ENCODE data around the gene LEKR1. TPM values are rescaled to one million over a fixed set of nuclear protein-coding genes. Genes with fewer than 3 reads are reported as not detected.

Gene LEKR1
- total RNA-seq, 1 donor = 0.81 TPM

GRCh38 chr3:156919818-156920217, 93.7 kb downstream of the LEKR1 start:
- TF ChIP-seq CTCF (IDR thresholded peaks at IDR 0.05; ENCODE audit: insufficient read depth, low read length) = no peak
- H3K4me3 ChIP-seq (ENCODE audit: low read depth, low read length) = no peak overlapping the region
- no peak for DNase-seq (ENCODE audit: low read depth)

- H3K4me3 ChIP-seq (ENCODE audit: low read depth, low read length) = no peak overlapping the region
- TF ChIP-seq CTCF (IDR thresholded peaks at IDR 0.05; ENCODE audit: insufficient read depth, low read length) = no peak
- DNase-seq (ENCODE audit: low read depth) = no peak
Measured at GRCh38 chr3:156920399-156920798, 94.2 kb downstream of the LEKR1 start.

- TF ChIP-seq CTCF (IDR thresholded peaks at IDR 0.05; ENCODE audit: insufficient read depth, low read length) = no peak
- no peak for DNase-seq (ENCODE audit: low read depth)
- H3K4me3 ChIP-seq (ENCODE audit: low read depth, low read length) = no peak overlapping the region
Measured at GRCh38 chr3:156923349-156923748, 97.2 kb downstream of the LEKR1 start.

- no peak for TF ChIP-seq CTCF (IDR thresholded peaks at IDR 0.05; ENCODE audit: insufficient read depth, low read length)
Measured at GRCh38 chr3:156938724-156939123, 112.6 kb downstream of the LEKR1 start.

GRCh38 chr3:156939315-156939714, 113.2 kb downstream of the LEKR1 start:
- no peak for TF ChIP-seq CTCF (IDR thresholded peaks at IDR 0.05; ENCODE audit: insufficient read depth, low read length)
- no peak for DNase-seq (ENCODE audit: low read depth)
- no peak overlapping the region for H3K4me3 ChIP-seq (ENCODE audit: low read depth, low read length)

More at GRCh38 chr3:156938724-156939123, 112.6 kb downstream of the LEKR1 start:
- DNase-seq (ENCODE audit: low read depth) = no peak
- H3K4me3 ChIP-seq (ENCODE audit: low read depth, low read length) = no peak overlapping the region

GRCh38 chr3:156941311-156941710, 115.2 kb downstream of the LEKR1 start:
- no peak for TF ChIP-seq CTCF (IDR thresholded peaks at IDR 0.05; ENCODE audit: insufficient read depth, low read length)
- no peak overlapping the region for H3K4me3 ChIP-seq (ENCODE audit: low read depth, low read length)
- no peak for DNase-seq (ENCODE audit: low read depth)
